Measurements from ENCODE around the gene RACGAP1.

RACGAP1 gene

DNA sequence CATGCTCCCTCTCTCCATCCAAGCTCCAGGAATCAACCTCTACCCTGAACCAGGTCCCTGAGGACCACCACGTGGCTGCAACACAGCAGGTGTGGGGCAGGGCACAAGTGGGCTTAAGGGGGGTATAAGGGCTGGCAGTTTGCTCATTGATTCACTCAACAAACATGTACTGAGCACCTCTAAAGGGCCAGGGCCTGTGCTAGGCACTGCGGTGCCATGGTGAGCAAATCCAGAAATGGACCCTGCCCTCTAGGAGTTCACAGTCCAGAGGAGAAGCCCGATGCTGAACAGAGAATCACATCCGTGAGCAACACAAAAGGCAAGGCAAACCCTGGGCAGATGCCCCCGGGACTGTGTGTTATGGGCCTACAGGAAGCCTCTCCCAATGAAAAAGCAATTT, 81.2 kb downstream of the RACGAP1 start:
- no peak for DNase-seq (ENCODE audit: low read depth in 2 of 2, low spot score in 1 of 2)

DNA sequence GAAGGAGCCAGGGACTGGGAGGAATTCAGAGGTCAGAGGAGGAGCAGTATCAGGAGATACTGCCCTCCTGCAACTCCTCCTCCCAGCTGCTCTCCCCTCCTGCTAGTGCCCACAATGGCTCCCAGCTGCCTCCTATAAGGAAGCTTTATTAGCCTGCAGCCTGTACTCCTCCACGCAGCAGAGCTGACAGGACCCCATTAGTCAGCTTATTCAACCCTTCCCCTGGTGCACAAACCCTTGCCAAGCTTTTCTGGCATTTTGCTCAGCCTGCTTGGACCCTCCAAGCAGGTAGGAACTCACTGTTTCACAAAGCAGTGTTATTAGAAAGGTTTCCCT, 81.7 kb downstream of the RACGAP1 start:
- DNase-seq (ENCODE audit: low read depth in 2 of 2, low spot score in 1 of 2): no peak

DNA sequence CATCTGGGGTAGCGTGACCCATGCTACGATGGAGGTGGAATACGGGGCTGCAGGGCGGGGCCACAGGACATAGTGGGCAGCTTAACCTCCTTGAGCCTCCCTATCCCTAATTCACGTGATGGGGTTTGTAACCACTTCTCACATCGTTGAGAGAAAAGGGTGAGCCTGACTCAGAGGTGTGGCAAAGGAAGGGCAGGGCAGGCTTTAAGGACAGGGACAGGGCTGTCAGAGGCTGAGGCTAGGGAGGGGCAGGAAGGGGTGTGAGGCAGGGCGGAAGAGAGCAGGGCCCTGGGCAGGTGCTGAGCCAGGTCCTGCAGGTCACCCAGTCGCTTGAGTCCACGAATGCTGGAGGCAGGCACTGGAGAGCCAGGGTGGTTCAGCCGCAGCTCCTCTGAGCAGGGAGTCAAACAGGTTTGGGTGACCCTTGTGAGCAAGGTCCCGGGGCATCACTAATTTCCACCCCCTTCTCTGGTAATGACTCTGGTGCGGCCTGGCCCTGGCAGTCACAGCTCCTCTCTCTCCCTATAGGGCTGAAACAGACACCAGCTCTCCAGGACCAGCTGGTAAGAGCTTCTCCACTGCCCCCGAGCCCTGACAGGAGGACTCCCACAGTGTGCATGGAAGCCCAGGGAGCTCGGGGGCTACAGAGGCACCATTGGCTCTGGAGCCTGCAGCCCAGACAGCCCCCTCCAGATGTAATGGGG, 82.2 kb downstream of the RACGAP1 start:
- no peak for DNase-seq (ENCODE audit: low read depth in 2 of 2, low spot score in 1 of 2)

DNA sequence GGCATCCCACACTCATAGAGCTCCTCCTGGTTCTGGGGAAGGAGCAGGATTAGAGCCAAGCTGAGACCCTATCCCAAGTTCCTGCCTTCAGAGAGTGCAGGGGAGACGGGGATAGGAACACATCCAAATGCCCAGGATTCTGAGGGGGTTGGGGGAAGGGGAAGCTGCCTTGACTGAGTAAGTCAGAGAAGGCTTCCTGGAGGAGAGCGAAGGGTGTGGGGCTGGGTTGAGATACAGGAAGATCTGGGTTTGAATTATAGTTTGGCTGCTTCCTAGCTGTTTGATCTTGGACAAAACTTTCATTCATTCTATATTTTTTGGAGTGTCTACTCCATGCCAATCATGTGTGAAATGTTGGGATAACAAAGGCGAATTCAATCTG, 82.8 kb downstream of the RACGAP1 start:
- no peak for DNase-seq (ENCODE audit: low read depth in 2 of 2, low spot score in 1 of 2)

DNA sequence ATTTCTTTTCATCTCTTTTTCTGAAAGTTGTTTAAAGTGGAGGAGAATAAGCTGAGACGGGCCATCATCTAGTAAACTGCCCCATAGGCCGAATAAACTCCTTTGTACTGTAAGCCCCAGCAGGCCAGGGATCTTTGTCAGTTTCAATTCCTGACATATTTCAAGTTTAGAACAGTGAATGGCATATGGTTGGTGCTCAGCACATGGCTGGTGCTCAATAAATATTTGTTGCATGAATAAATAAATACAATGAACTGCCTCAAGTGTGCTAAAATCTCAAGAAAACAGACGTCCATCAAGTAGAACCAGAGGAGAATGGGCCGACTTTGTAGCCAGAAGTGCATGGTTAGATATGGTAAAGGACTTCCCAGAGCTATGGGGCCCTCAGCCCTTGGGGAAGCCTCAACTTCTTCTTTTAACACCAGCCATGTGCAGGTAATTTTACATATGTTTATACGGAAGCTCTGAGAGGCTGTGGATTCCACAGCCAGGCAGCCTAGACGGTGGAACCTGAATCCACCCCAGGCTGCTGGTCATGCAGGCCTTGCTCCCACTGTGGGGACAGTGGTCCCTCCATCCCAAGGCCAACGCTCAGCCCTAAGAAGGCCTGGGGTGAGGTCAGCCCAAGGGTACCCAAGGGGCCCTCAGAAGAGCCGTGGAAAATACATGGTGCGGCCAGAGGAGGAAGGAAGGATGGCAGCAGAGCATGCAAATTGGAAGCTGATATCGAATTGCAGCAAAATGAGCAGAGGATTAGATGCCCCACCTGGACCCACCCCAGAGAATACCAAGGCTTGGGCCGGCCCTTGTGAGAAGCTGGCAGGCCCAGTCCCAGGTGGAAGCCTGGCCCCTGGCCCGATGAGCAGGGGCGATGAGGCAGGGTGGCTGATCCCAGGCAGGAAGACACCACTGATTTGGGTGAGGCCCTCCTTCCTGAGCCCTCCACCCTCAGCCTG, 83.5 kb downstream of the RACGAP1 start:
- no peak for DNase-seq (ENCODE audit: low read depth in 2 of 2, low spot score in 1 of 2)

DNA sequence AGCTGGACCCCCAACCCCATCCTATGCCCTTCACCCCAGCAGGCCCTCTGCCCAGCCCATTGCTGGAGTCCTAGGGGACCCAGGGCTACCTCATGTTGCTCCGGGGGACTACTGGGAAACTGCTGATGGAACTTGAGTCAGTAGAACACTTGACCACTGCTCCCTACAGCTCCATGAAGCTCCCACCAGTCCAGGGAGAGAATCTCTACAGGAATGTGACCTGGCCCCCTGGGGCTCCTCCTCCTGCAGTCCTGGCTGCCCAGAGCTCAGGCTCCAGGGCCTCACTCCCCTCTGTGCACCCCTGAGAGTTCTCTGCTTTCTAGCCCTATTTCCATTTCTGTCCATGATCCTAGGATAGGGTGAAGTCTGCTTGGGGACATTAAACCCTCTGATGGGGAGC, 85.6 kb downstream of the RACGAP1 start:
- DNase-seq (ENCODE audit: low read depth in 2 of 2, low spot score in 1 of 2): no peak

DNA sequence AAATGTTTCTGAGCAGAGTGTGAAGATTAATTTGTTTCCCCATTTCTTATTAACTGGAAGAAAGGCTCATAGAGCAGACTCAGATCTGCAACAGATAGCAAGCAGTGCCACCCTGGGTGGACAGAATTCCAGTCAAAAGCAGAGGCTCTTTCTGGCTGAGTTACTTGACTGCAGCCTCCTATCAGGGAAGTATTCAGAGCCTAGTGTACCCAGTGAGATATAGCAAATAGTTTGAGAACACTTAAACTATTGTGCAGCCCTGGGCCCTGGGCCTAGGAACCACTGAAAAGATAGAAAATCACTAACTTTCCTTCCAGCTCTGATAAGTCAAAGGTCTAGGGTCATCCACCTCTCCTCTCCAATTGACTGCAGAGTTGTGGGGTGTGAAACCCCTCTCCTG, 86.0 kb downstream of the RACGAP1 start:
- no peak for DNase-seq (ENCODE audit: low read depth in 2 of 2, low spot score in 1 of 2)
